ENCODE data around the gene ANKDD1A. TPM values are rescaled to one million over a fixed set of nuclear protein-coding genes. Genes with fewer than 3 reads are reported as not detected.

ANKDD1A gene
- total RNA-seq, 1 donor from 2014 or later: 4.6 TPM

DNA sequence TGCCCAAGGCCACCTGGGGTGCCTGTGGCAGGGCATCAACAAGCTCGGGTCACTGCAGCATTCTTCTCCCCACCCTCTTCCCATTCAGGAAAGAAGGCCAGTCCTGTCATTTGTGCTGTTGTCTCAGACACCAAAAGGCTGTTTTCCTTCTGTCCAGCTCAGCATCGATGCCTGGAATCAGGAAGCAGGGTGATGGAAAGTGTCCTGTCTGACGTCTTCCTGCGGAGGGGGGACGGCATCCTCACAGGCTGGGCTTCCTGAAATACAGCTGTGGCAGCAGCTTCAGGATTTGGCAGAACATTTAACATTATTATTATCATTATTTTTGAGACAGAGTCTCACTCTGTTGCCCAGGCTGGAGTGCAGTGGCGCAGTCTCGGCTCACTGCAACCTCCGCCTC is 33.0 kb upstream of the ANKDD1A start:
- Mint-ChIP-seq H3K4me1 (peaks cover 12% of the 10 kb centered on the region), H3K9me3 (no peaks in the 10 kb centered on the region), H3K36me3 (ENCODE audit: low read depth) (no peaks in the 10 kb centered on the region), H3K4me3 (no peak overlapping the region), H3K27ac (ENCODE audit: unreplicated experiment) (no peak overlapping the region), H3K27me3 (ENCODE audit: low read depth) (no peaks in the 10 kb centered on the region)
- TF ChIP-seq CTCF (conservative IDR thresholded peaks at IDR 0.05): no peak
- DNase-seq (ENCODE audit: low read depth, low spot score): no peak

GRCh38 chr15:64883100-64883581 is 28.6 kb upstream of the ANKDD1A start:
- H3K4me3 Mint-ChIP-seq: no peak overlapping the region
- no peak overlapping the region for H3K27ac Mint-ChIP-seq (ENCODE audit: unreplicated experiment)
- H3K4me1 Mint-ChIP-seq: peaks cover 11% of the 10 kb centered on the region
- H3K9me3 Mint-ChIP-seq: no peaks in the 10 kb centered on the region
- H3K27me3 Mint-ChIP-seq (ENCODE audit: low read depth): no peaks in the 10 kb centered on the region
- no peaks in the 10 kb centered on the region for H3K36me3 Mint-ChIP-seq (ENCODE audit: low read depth)
- TF ChIP-seq CTCF (conservative IDR thresholded peaks at IDR 0.05): no peak
- no peak for DNase-seq (ENCODE audit: low read depth, low spot score)

DNA sequence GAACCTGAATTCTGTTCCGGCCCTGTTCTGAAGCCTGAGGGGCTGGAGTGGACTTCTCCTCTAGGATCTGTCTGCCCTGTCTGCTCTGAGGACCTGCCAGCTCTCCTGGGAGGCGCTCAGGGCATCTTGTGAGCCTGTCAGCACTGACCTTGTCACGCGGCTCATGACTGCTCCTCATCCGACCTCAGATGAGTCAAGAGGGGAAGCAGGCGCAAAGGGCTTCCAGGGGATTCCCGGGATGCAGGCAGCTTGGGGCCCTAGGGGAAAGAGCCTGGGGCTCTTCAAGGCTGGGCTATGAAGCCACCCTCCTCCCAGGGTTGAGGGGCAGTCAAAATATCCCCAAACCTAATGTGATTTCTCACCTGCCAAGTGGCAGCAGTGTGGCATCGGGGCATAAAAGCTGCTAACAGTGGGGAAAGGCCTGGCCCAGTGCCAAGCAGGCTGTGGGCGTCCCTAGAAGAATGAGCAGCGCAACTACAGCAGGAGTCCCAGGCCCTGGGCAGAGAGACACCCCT is 27.6 kb upstream of the ANKDD1A start:
- H3K4me1 Mint-ChIP-seq: peaks cover 11% of the 10 kb centered on the region
- H3K9me3 Mint-ChIP-seq: no peaks in the 10 kb centered on the region
- no peak for TF ChIP-seq CTCF (conservative IDR thresholded peaks at IDR 0.05)
- H3K36me3 Mint-ChIP-seq (ENCODE audit: low read depth): no peaks in the 10 kb centered on the region
- no peaks in the 10 kb centered on the region for H3K27me3 Mint-ChIP-seq (ENCODE audit: low read depth)
- H3K4me3 Mint-ChIP-seq: no peak overlapping the region
- no peak for DNase-seq (ENCODE audit: low read depth, low spot score)
- peak overlapping the region; percentile 1 for H3K27ac Mint-ChIP-seq (ENCODE audit: unreplicated experiment)

- Mint-ChIP-seq H3K36me3 (ENCODE audit: low read depth) (no peaks in the 10 kb centered on the region), H3K27me3 (ENCODE audit: low read depth) (no peaks in the 10 kb centered on the region), H3K4me1 (peaks cover 11% of the 10 kb centered on the region), H3K9me3 (no peaks in the 10 kb centered on the region), H3K27ac (ENCODE audit: unreplicated experiment) (no peak overlapping the region), H3K4me3 (no peak overlapping the region)
- no peak for TF ChIP-seq CTCF (conservative IDR thresholded peaks at IDR 0.05)
- no peak for DNase-seq (ENCODE audit: low read depth, low spot score)
These were observed 27.0 kb upstream of the ANKDD1A start for GRCh38 chr15:64884679-64885078.

DNA sequence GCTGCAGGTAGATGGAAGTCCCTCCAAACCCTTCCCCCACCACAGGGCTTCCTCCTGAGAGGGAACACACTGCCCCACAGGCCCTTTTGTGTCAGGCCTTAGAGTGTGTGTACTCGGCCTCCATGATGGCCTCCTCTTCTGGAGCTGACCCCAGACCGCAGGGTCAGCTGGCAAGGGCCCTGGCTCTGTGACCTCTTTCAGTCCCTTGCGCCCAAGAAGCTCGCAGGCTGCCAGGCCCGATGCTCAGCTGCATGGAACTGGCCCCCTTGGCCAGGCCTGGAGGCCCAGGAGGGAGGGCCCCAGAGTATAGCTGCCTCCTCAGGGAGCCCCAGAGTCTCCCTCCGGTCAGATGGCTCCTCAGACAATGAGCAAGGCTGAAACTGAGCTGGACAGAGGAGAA is 23.4 kb upstream of the ANKDD1A start:
- Mint-ChIP-seq H3K4me1 (peaks cover 19% of the 10 kb centered on the region), H3K27ac (ENCODE audit: unreplicated experiment) (no peak overlapping the region), H3K27me3 (ENCODE audit: low read depth) (no peaks in the 10 kb centered on the region), H3K36me3 (ENCODE audit: low read depth) (no peaks in the 10 kb centered on the region), H3K9me3 (no peaks in the 10 kb centered on the region), H3K4me3 (no peak overlapping the region)
- TF ChIP-seq CTCF (conservative IDR thresholded peaks at IDR 0.05): no peak
- DNase-seq (ENCODE audit: low read depth, low spot score): no peak
